ENCODE results near the gene SEMA6D.

The SEMA6D gene

GRCh38 chr15:47822048-47822447, 104.7 kb downstream of the SEMA6D start:
- Histone ChIP-seq H3K4me3 (ENCODE audit: low read length) (no peak overlapping the region), H3K27ac (ENCODE audit: low read depth, low read length) (no peak overlapping the region), H3K27me3 (ENCODE audit: control insufficient read depth, insufficient read depth, low read length) (no peaks in the 10 kb centered on the region), H3K9ac (ENCODE audit: low read length) (no peak overlapping the region), H3K4me1 (ENCODE audit: control insufficient read depth, insufficient read depth, low read length) (no peaks in the 10 kb centered on the region), H3K36me3 (ENCODE audit: control insufficient read depth, insufficient read depth, low read length) (no peaks in the 10 kb centered on the region)

Data from rectal smooth muscle tissue (tissue), 1 donor.